GM12878 (cell line): Measurements from ENCODE around the gene DMXL1. TPM values are rescaled to one million over a fixed set of nuclear protein-coding genes. Genes with fewer than 3 reads are reported as not detected.
A peak's percentile ranks its signal among the peaks of the same experiment; 100 is the strongest.

Experiments
- ATAC-seq: fragments of 200-7000 bp; cut with Tn5 transposase; 3 replicates; pipeline ENCODE4 v1.9.1; 2020; ENCODE audit warnings: mild to moderate bottlenecking, moderate library complexity
- BruUV-seq: library from RNA; stranded (reverse); fragments of 400-500 nt; replicated peaks from 2 replicates; lab custom pipeline; 2021; lab: Mats Ljungman, UMichigan
- CTCF ChIA-PET: fragments of 300-600 bp; sonication (Branson Sonifier 250); formaldehyde crosslinking; extraction: SDS; loops from one replicate; lab custom pipeline; 2021; ENCODE audit warnings: inconsistent platforms; lab: Yijun Ruan, JAX
- POLR2A ChIA-PET: fragments of 350-600 bp; formaldehyde crosslinking; extraction: SDS; loops from one replicate; lab custom pipeline; 2021; ENCODE audit warnings: inconsistent platforms; lab: Charles Lee
- RAD21 ChIA-PET: fragments of 300-600 bp; sonication (Branson Sonifier 250); formaldehyde crosslinking; loops from one replicate; lab custom pipeline; 2023; ENCODE audit warnings: antibody characterized with exemption; ENCODE audit not compliant: unreplicated experiment; lab: Charles Lee
- SMC1A ChIA-PET: fragments of 300-600 bp; sonication (Branson Sonifier 250); formaldehyde crosslinking; loops from one replicate; lab custom pipeline; 2023; ENCODE audit not compliant: unreplicated experiment, uncharacterized antibody; lab: Charles Lee
- DNase-seq: peaks from one replicate; pipeline ENCODE4 v3.0.0-alpha.2; 2011; ENCODE audit warnings: low read depth, low spot score
- FAIRE-seq: peaks from 3 replicates; lab custom pipeline; 2011; peaks lifted over from hg19 to GRCh38; lab: Jason Lieb, UNC
- H2AFZ ChIP-seq: 2 replicates; pipeline ENCODE4 v1.6.0; 2011; ENCODE audit warnings: low read depth, low read length, control low read depth; ENCODE audit not compliant: control insufficient read depth
- H3K27ac ChIP-seq: 2 replicates; pipeline ENCODE4 v1.5.1; 2011; ENCODE audit warnings: control low read depth; ENCODE audit not compliant: control insufficient read depth, insufficient read depth
- H3K27me3 ChIP-seq, 2 experiments: replicated peaks in 1 of 2; 2 replicates each; pipeline versions ENCODE4 v1.6.0 to v1.6.1; 2011; ENCODE audit warnings: low read length in 1 of 2; ENCODE audit not compliant: control insufficient read depth in 2 of 2, insufficient read depth in 2 of 2
- H3K36me3 ChIP-seq, 2 experiments: 2 replicates each; pipeline ENCODE4 v1.5.1; 2011; ENCODE audit warnings: low read length in 1 of 2; ENCODE audit not compliant: control insufficient read depth in 2 of 2, insufficient read depth in 2 of 2
- H3K4me1 ChIP-seq: 2 replicates; pipeline ENCODE4 v1.6.1; 2011; ENCODE audit warnings: mild to moderate bottlenecking, low read length, moderate library complexity, mixed read lengths; ENCODE audit not compliant: control insufficient read depth, insufficient read depth
- H3K4me2 ChIP-seq: 2 replicates; pipeline ENCODE4 v1.6.0; 2011; ENCODE audit warnings: control low read depth; ENCODE audit not compliant: control insufficient read depth, insufficient read depth
- H3K4me3 ChIP-seq: fragments of 200-600 bp; sonication (generic); 2 replicates; pipeline ENCODE4 v1.5.1; 2016
- H3K79me2 ChIP-seq: 2 replicates; pipeline ENCODE4 v1.6.0; 2011; ENCODE audit warnings: low read length; ENCODE audit not compliant: control insufficient read depth, insufficient read depth
- H3K9ac ChIP-seq: 2 replicates; pipeline ENCODE4 v1.8.0; 2011; ENCODE audit warnings: low read length, control low read depth, mixed read lengths; ENCODE audit not compliant: control insufficient read depth, insufficient read depth
- H3K9me3 ChIP-seq: replicated peaks from 3 replicates; pipeline ENCODE4 v1.5.1; 2011; ENCODE audit warnings: mild to moderate bottlenecking, low read length; ENCODE audit not compliant: control insufficient read depth, insufficient read depth
- H4K20me1 ChIP-seq: 2 replicates; pipeline ENCODE4 v1.6.0; 2011; ENCODE audit not compliant: control insufficient read depth, insufficient read depth
- ATF7 ChIP-seq: fragments of 450-650 bp; IDR thresholded peaks from 2 replicates; pipeline ENCODE4 v1.6.1; 2016; ENCODE audit warnings: low read depth, mild to moderate bottlenecking
- CUX1 ChIP-seq: IDR thresholded peaks from 2 replicates; pipeline ENCODE4 v1.6.1; 2012; ENCODE audit warnings: improper control_type of control experiment, low read depth, low read length; ENCODE audit not compliant: insufficient replicate concordance
- E2F8 ChIP-seq: fragments of 450-650 bp; IDR thresholded peaks from 2 replicates; pipeline ENCODE4 v1.6.1; 2018; ENCODE audit warnings: mild to moderate bottlenecking, low read depth, moderate library complexity; ENCODE audit not compliant: partially characterized antibody
- MTA3 ChIP-seq: IDR thresholded peaks from 2 replicates; pipeline ENCODE4 v1.6.1; 2012; ENCODE audit warnings: low read length, inconsistent platforms, borderline replicate concordance
- MYB ChIP-seq: fragments of 150-350 bp; IDR thresholded peaks from 2 replicates; pipeline ENCODE4 v1.6.1; 2014; ENCODE audit warnings: mild to moderate bottlenecking, low read depth, low read length, borderline replicate concordance
- NR2F1 ChIP-seq: fragments of 450-650 bp; conservative IDR thresholded peaks from 2 replicates; pipeline ENCODE4 v1.6.1; 2017; ENCODE audit warnings: mild to moderate bottlenecking
- PAX8 ChIP-seq: fragments of 450-650 bp; IDR thresholded peaks from 2 replicates; pipeline ENCODE4 v1.6.1; 2017; ENCODE audit warnings: mild to moderate bottlenecking, moderate library complexity
- TCF12 ChIP-seq: IDR thresholded peaks from 2 replicates; pipeline ENCODE4 v1.6.1; 2011; ENCODE audit warnings: low read depth, mild to moderate bottlenecking, low read length
- TCF3 ChIP-seq: IDR thresholded peaks from 2 replicates; pipeline ENCODE4 v1.6.1; 2012; ENCODE audit warnings: low read depth, mild to moderate bottlenecking, low read length, borderline replicate concordance; ENCODE audit not compliant: insufficient read depth
- WGBS: methylation state at CpG from one replicate; pipeline ENCODE4 v1.1.6; 2016; ENCODE audit warnings: low lambda C conversion rate; ENCODE audit not compliant: insufficient replicate concordance, insufficient coverage; ENCODE audit errors: missing lambda C conversion rate; 5-methylcytosine and 5-hydroxymethylcytosine counted together
- in situ Hi-C: fragments of 300-500 bp; cut with MboI; formaldehyde crosslinking; loops from 9 replicates; pipeline ENCODE4 v1.14.3; 2018; ENCODE audit warnings: mixed read lengths
- intact Hi-C: fragments of 100-400 bp; cut with micrococcal nuclease; formaldehyde crosslinking; loops from one replicate; pipeline ENCODE4 v1.14.2; 2022; ENCODE audit not compliant: unreplicated experiment
- polyA plus RNA-seq, 11 experiments: library from polyadenylated mRNA; depleted of rRNA in 4 of 11; unstranded in 6 of 11; stranded (reverse) in 5 of 11; fragments of >200 nt; fragmentation: Nextera tagmentation in 4 of 11; fragmentation: Illumina TruSeq in 1 of 11; extraction: Ambion mirVana in 4 of 11; extraction: Trizol in 1 of 11; gene quantifications; 1 replicate in 1 of 11; 2 replicates in 10 of 11; pipeline versions ENCODE4 v1.2.1 to v1.2.3, GENCODE V29; 2011 to 2016; ENCODE audit warnings: inconsistent platforms in 2 of 11, missing spikeins in 2 of 11, low read depth in 1 of 11
- total RNA-seq, 4 experiments: library from RNA; depleted of rRNA in 3 of 4; stranded (reverse); fragments of >200 nt in 3 of 4; fragmentation: Illumina TruSeq in 1 of 4; extraction: Trizol in 1 of 4; gene quantifications; 2 replicates each; pipeline versions ENCODE4 v1.2.1 to v1.2.3, GENCODE V29; 2013 to 2021

DMXL1 gene
- total and polyA plus RNA-seq, 10 of the 15 experiments (the other 5 are each of a cell fraction or from before 2014, with no cell fraction given), result 9.1 to 67.7 (median 34.1) TPM

- SMC1A ChIA-PET, result interaction anchor here (0.8 to 1.0 kb wide), 2 partner anchors 25 to 59 kb away, joined by 3 read pairs; no protein-coding TSS in a partner anchor
- Histone ChIP-seq H3K4me2 (no peak overlapping the region), H3K36me3 (peaks cover 0 to 18% of the 10 kb centered on the region in 2 experiments), H3K79me2 (no peaks in the 10 kb centered on the region; the same call in 1 of the 2 replicates), H4K20me1 (no peaks in the 10 kb centered on the region), H3K9me3 (no peaks in the 10 kb centered on the region; the same call in 1 of the 3 replicates), H3K4me1 (no peaks in the 10 kb centered on the region), H3K9ac (no peak overlapping the region), H3K4me3 (no peak overlapping the region), H3K27me3 (no peaks in the 10 kb centered on the region), H3K27ac (no peak overlapping the region), H2AFZ (no peak overlapping the region)
- no peak for TF ChIP-seq PAX8
- no peak for TF ChIP-seq TCF3
- no peak for TF ChIP-seq NR2F1
- RAD21 ChIA-PET, result interaction anchor here (1.2 kb wide), 1 partner anchor 84 kb away, joined by 4 read pairs; no protein-coding TSS in a partner anchor
- BruUV-seq, result no TSS peak
- CTCF ChIA-PET, result interaction anchor here (0.7 kb wide), 1 partner anchor 307 kb away, joined by 3 read pairs; no protein-coding TSS in a partner anchor
- in situ Hi-C loops, result no loop called here
- intact Hi-C loops, result no loop called here
- FAIRE-seq (no peak), ATAC-seq (peak; percentile 35; the same call in 2 of the 3 replicates), DNase-seq (no peak)
- POLR2A ChIA-PET, result no interaction called here
Observed at GRCh38 chr5:119105971-119106370, 35.1 kb downstream of the DMXL1 start.

GRCh38 chr5:119112151-119112550 lies 41.3 kb downstream of the DMXL1 start:
- Histone ChIP-seq H3K27me3 (no peaks in the 10 kb centered on the region), H3K79me2 (no peaks in the 10 kb centered on the region), H2AFZ (no peak overlapping the region), H3K4me2 (no peak overlapping the region), H3K27ac (no peak overlapping the region), H3K9me3 (no peaks in the 10 kb centered on the region), H4K20me1 (no peaks in the 10 kb centered on the region), H3K36me3 (peaks cover 0 to 21% of the 10 kb centered on the region in 2 experiments; a peak in 2 of 4 replicates), H3K4me3 (no peak overlapping the region), H3K4me1 (no peaks in the 10 kb centered on the region), H3K9ac (no peak overlapping the region)
- in situ Hi-C loops, result no loop called here
- DNase-seq, result no peak
- ChIA-PET RAD21 (interaction anchor here (1.0 kb wide), 1 partner anchor 124 kb away, joined by 3 read pairs; the partner anchor contains the start of gene DTWD2), CTCF (interaction anchor here (1.1 kb wide), 1 partner anchor 125 kb away, joined by 3 read pairs; no protein-coding TSS in a partner anchor), POLR2A (no interaction called here), SMC1A (interaction anchor here (1.0 kb wide), 1 partner anchor 90 kb away, joined by 3 read pairs; no protein-coding TSS in a partner anchor)
- no peak for ATAC-seq
- no peak for FAIRE-seq
- no TSS peak for BruUV-seq
- 87% methylated on average over 5 of the region's 5 CpGs for WGBS
- intact Hi-C loops, result no loop called here
- TF ChIP-seq E2F8, result no peak
- TF ChIP-seq CUX1, result no peak
- TF ChIP-seq MYB, result no peak
- no peak for TF ChIP-seq TCF12
- TF ChIP-seq MTA3, result no peak
- no peak for TF ChIP-seq ATF7
